ENCODE results near the gene SLCO3A1. TPM values are rescaled to one million over a fixed set of nuclear protein-coding genes. Genes with fewer than 3 reads are reported as not detected.

Gene SLCO3A1
- total RNA-seq, 1 experiment from 2014 or later = not detected

- no peak for TF ChIP-seq CTCF (IDR thresholded peaks at IDR 0.05; ENCODE audit: insufficient read depth in 1 of 2, low read depth in 1 of 2, low read length in 1 of 2, severe bottlenecking in 1 of 2, unreplicated experiment in 1 of 2)
- H3K36me3 Mint-ChIP-seq (ENCODE audit: insufficient read depth, unreplicated experiment) = peaks cover 4% of the 10 kb centered on the region
- H3K4me3 Mint-ChIP-seq (ENCODE audit: unreplicated experiment) = no peak overlapping the region
- POLR2A ChIA-PET = no interaction called here
- intact Hi-C loops (cut with micrococcal nuclease; ENCODE audit: unreplicated experiment) = no loop called here
- DNase-seq = no peak
- Histone ChIP-seq H3K9me3 (no peaks in the 10 kb centered on the region), H3K27me3 (replicated peaks; ENCODE audit: control insufficient read depth, insufficient read depth, low read length) (no peaks in the 10 kb centered on the region), H3K36me3 (ENCODE audit: control insufficient read depth, insufficient read depth, low read length) (no peaks in the 10 kb centered on the region), H3K4me1 (no peaks in the 10 kb centered on the region), H3K4me3 (ENCODE audit: low read depth, low read length) (no peak overlapping the region)
- no peaks in the 10 kb centered on the region for H3K9me3 Mint-ChIP-seq (ENCODE audit: unreplicated experiment)
- BruUV-seq (replicated peaks) = no TSS peak
- H3K27ac Mint-ChIP-seq (ENCODE audit: unreplicated experiment) = no peak overlapping the region
- no peaks in the 10 kb centered on the region for H3K4me1 Mint-ChIP-seq (ENCODE audit: low read depth, unreplicated experiment)
- CTCF ChIA-PET = no interaction called here
- peaks cover 11% of the 10 kb centered on the region for H3K27me3 Mint-ChIP-seq (ENCODE audit: insufficient read depth, unreplicated experiment)
These were observed 190.8 kb downstream of the SLCO3A1 start for GRCh38 chr15:92044203-92044909.

GRCh38 chr15:92047900-92048299 is 194.4 kb downstream of the SLCO3A1 start:
- peaks cover 4% of the 10 kb centered on the region for H3K36me3 Mint-ChIP-seq (ENCODE audit: insufficient read depth, unreplicated experiment)
- H3K27ac Mint-ChIP-seq (ENCODE audit: unreplicated experiment) = no peak overlapping the region
- H3K27me3 ChIP-seq (replicated peaks; ENCODE audit: control insufficient read depth, insufficient read depth, low read length) = no peaks in the 10 kb centered on the region
- H3K9me3 Mint-ChIP-seq (ENCODE audit: unreplicated experiment) = no peaks in the 10 kb centered on the region
- no peaks in the 10 kb centered on the region for H3K4me1 Mint-ChIP-seq (ENCODE audit: low read depth, unreplicated experiment)
- H3K4me3 Mint-ChIP-seq (ENCODE audit: unreplicated experiment) = no peak overlapping the region
- no peaks in the 10 kb centered on the region for H3K9me3 ChIP-seq
- H3K4me1 ChIP-seq = no peaks in the 10 kb centered on the region
- ChIA-PET POLR2A (no interaction called here), CTCF (no interaction called here)
- H3K4me3 ChIP-seq (ENCODE audit: low read depth, low read length) = no peak overlapping the region
- no TSS peak for BruUV-seq (replicated peaks)
- intact Hi-C loops (cut with micrococcal nuclease; ENCODE audit: unreplicated experiment) = no loop called here
- no peaks in the 10 kb centered on the region for H3K36me3 ChIP-seq (ENCODE audit: control insufficient read depth, insufficient read depth, low read length)
- no peak for DNase-seq
- H3K27me3 Mint-ChIP-seq (ENCODE audit: insufficient read depth, unreplicated experiment) = peaks cover 12% of the 10 kb centered on the region
- TF ChIP-seq CTCF (IDR thresholded peaks at IDR 0.05; ENCODE audit: insufficient read depth in 1 of 2, low read depth in 1 of 2, low read length in 1 of 2, severe bottlenecking in 1 of 2, unreplicated experiment in 1 of 2) = no peak

GRCh38 chr15:92048739-92049138 is 195.2 kb downstream of the SLCO3A1 start:
- Mint-ChIP-seq H3K27me3 (ENCODE audit: insufficient read depth, unreplicated experiment) (peaks cover 12% of the 10 kb centered on the region), H3K4me3 (ENCODE audit: unreplicated experiment) (no peak overlapping the region), H3K27ac (ENCODE audit: unreplicated experiment) (no peak overlapping the region), H3K9me3 (ENCODE audit: unreplicated experiment) (no peaks in the 10 kb centered on the region), H3K36me3 (ENCODE audit: insufficient read depth, unreplicated experiment) (peaks cover 4% of the 10 kb centered on the region), H3K4me1 (ENCODE audit: low read depth, unreplicated experiment) (no peaks in the 10 kb centered on the region)
- Histone ChIP-seq H3K36me3 (ENCODE audit: control insufficient read depth, insufficient read depth, low read length) (no peaks in the 10 kb centered on the region), H3K4me1 (no peaks in the 10 kb centered on the region), H3K4me3 (ENCODE audit: low read depth, low read length) (no peak overlapping the region), H3K27me3 (replicated peaks; ENCODE audit: control insufficient read depth, insufficient read depth, low read length) (no peaks in the 10 kb centered on the region), H3K9me3 (no peaks in the 10 kb centered on the region)
- no peak for DNase-seq
- CTCF ChIA-PET = no interaction called here
- BruUV-seq (replicated peaks) = no TSS peak
- no peak for TF ChIP-seq CTCF (IDR thresholded peaks at IDR 0.05; ENCODE audit: insufficient read depth in 1 of 2, low read depth in 1 of 2, low read length in 1 of 2, severe bottlenecking in 1 of 2, unreplicated experiment in 1 of 2)
- POLR2A ChIA-PET = no interaction called here
- intact Hi-C loops (cut with micrococcal nuclease; ENCODE audit: unreplicated experiment) = no loop called here

Data from Caco-2 (cell line).